ENCODE data around the gene KRT73.

DNA sequence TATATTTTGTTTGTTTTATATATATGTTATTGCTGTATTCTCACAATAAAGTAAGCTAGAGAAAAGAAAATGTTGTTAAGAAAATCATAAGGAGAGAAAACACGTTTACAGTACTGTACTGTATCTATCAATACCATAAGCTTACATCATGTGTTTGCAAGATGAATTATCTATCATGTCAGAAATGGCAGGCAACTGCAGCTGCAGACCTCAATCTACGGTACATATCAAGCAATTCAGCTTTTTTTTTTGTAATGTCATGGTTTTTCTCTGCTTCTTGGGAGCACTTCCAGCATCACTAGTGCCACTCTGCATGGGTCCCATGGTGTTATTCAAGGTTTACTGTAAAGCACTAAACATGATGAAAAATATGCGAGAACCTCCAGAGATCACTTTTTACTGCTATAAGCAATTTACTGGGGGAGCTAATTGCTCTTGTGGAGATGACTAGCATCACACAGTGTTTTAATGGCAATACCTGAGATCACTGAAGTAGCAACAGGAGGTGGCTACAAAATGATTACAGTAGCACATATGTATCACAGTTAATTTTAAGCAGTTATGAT, 42.7 kb upstream of the KRT73 start:
- TF ChIP-seq EZH2 (IDR thresholded peaks at IDR 0.05; ENCODE audit: borderline replicate concordance, low read length) = no peak
- TF ChIP-seq, protein P1, sequence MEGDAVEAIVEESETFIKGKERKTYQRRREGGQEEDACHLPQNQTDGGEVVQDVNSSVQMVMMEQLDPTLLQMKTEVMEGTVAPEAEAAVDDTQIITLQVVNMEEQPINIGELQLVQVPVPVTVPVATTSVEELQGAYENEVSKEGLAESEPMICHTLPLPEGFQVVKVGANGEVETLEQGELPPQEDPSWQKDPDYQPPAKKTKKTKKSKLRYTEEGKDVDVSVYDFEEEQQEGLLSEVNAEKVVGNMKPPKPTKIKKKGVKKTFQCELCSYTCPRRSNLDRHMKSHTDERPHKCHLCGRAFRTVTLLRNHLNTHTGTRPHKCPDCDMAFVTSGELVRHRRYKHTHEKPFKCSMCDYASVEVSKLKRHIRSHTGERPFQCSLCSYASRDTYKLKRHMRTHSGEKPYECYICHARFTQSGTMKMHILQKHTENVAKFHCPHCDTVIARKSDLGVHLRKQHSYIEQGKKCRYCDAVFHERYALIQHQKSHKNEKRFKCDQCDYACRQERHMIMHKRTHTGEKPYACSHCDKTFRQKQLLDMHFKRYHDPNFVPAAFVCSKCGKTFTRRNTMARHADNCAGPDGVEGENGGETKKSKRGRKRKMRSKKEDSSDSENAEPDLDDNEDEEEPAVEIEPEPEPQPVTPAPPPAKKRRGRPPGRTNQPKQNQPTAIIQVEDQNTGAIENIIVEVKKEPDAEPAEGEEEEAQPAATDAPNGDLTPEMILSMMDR (conservative IDR thresholded peaks at IDR 0.05 in 1 of 2, IDR thresholded peaks at IDR 0.05 in 1 of 2; ENCODE audit: extremely low read depth in 1 of 2, insufficient read depth in 1 of 2, low read depth in 1 of 2, low read length in 2 of 2) = no peak
